ENCODE data around the gene PSMA8. TPM values are rescaled to one million over a fixed set of nuclear protein-coding genes. Genes with fewer than 3 reads are reported as not detected.
"Not testable (repeated sequence)": the region's sequence is repeated elsewhere in the genome, so short reads cannot be mapped to it uniquely, and the experiment has no call there.

The PSMA8 gene
- total RNA-seq, 1 donor from 2014 or later, result not detected

DNA sequence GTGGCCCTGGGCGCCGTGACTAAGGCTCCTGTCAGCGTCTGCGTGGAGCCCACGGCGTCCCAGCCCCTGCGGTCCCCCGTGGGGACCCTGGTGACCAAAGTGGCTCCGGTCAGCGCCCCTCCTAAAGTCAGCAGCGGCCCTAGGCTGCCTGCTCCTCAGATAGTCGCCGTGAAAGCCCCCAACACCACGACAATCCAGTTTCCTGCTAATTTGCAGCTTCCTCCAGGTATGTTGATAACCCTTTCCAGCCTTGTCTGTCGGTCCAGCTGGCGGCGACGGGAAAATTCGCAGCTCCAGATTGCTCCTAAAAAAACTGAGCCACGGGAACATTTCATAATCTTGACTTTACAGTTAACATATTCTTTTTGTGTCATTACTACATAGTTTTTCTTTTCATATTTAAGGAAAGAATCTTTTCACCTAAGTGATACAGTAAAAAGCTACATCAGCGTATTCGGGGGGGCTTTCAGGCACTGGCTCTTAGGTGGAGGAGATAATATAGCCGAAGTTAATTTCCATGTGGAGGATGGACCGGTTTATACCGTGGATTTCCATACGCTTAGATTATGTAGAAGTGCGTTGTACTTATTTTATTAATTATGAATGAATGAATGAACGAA, 93.5 kb downstream of the PSMA8 start:
- FAIRE-seq (no peak), DNase-seq (ENCODE audit: low read depth) (peak; percentile 21)
- H3K27me3 ChIP-seq (ENCODE audit: control insufficient read depth, insufficient read depth, low read length), result no peaks in the 10 kb centered on the region
- no peaks in the 10 kb centered on the region for H3K36me3 ChIP-seq (ENCODE audit: control insufficient read depth, insufficient read depth, low read length)
- TF ChIP-seq, protein P1, sequence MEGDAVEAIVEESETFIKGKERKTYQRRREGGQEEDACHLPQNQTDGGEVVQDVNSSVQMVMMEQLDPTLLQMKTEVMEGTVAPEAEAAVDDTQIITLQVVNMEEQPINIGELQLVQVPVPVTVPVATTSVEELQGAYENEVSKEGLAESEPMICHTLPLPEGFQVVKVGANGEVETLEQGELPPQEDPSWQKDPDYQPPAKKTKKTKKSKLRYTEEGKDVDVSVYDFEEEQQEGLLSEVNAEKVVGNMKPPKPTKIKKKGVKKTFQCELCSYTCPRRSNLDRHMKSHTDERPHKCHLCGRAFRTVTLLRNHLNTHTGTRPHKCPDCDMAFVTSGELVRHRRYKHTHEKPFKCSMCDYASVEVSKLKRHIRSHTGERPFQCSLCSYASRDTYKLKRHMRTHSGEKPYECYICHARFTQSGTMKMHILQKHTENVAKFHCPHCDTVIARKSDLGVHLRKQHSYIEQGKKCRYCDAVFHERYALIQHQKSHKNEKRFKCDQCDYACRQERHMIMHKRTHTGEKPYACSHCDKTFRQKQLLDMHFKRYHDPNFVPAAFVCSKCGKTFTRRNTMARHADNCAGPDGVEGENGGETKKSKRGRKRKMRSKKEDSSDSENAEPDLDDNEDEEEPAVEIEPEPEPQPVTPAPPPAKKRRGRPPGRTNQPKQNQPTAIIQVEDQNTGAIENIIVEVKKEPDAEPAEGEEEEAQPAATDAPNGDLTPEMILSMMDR (IDR thresholded peaks at IDR 0.05; ENCODE audit: insufficient read depth, low read length, severe bottlenecking), result no peak
- peak overlapping the region; percentile 96 for H3K4me3 ChIP-seq (ENCODE audit: low read depth, low read length)

- H3K27me3 ChIP-seq (ENCODE audit: control insufficient read depth, insufficient read depth, low read length), result no peaks in the 10 kb centered on the region
- TF ChIP-seq, protein P1 (IDR thresholded peaks at IDR 0.05; ENCODE audit: insufficient read depth, low read length, severe bottlenecking), result no peak
- DNase-seq (ENCODE audit: low read depth), result peak; percentile 41
- no peaks in the 10 kb centered on the region for H3K36me3 ChIP-seq (ENCODE audit: control insufficient read depth, insufficient read depth, low read length)
- no peak for FAIRE-seq
- no peak overlapping the region for H3K4me3 ChIP-seq (ENCODE audit: low read depth, low read length)
Measured at GRCh38 chr18:26228562-26229260, 95.0 kb downstream of the PSMA8 start.

DNA sequence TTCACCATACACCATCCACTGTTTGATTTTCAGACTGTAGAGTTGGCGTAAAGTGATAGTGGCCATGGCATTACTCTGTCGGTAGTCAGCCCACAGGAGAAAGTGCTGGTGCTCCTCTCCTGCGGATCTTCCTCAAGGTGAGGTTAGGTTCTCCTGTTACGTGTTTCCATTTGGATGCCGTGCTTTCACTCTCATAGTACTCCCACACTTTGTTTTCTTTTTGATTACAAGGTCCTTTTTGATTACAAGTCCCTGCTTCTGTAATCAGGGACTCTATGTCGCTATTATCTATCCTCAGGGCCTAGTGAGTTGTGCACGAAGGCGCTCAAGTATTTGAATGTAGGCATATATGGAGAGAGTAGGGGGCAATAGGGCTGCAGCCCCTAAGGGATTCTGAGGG, 96.8 kb downstream of the PSMA8 start:
- no peak for FAIRE-seq
- DNase-seq (ENCODE audit: low read depth), result no peak
- Histone ChIP-seq H3K36me3 (ENCODE audit: control insufficient read depth, insufficient read depth, low read length) (no peaks in the 10 kb centered on the region), H3K4me3 (ENCODE audit: low read depth, low read length) (no peak overlapping the region), H3K27me3 (ENCODE audit: control insufficient read depth, insufficient read depth, low read length) (no peaks in the 10 kb centered on the region)
- TF ChIP-seq, protein P1 (IDR thresholded peaks at IDR 0.05; ENCODE audit: insufficient read depth, low read length, severe bottlenecking), result no peak

GRCh38 chr18:26233208-26233607, 99.5 kb downstream of the PSMA8 start:
- Histone ChIP-seq H3K36me3 (ENCODE audit: control insufficient read depth, insufficient read depth, low read length) (no peaks in the 10 kb centered on the region), H3K27me3 (ENCODE audit: control insufficient read depth, insufficient read depth, low read length) (no peaks in the 10 kb centered on the region), H3K4me3 (ENCODE audit: low read depth, low read length) (no peak overlapping the region)
- FAIRE-seq (no peak), DNase-seq (ENCODE audit: low read depth) (peak; percentile 28)
- TF ChIP-seq, protein P1 (IDR thresholded peaks at IDR 0.05; ENCODE audit: insufficient read depth, low read length, severe bottlenecking), result no peak

DNA sequence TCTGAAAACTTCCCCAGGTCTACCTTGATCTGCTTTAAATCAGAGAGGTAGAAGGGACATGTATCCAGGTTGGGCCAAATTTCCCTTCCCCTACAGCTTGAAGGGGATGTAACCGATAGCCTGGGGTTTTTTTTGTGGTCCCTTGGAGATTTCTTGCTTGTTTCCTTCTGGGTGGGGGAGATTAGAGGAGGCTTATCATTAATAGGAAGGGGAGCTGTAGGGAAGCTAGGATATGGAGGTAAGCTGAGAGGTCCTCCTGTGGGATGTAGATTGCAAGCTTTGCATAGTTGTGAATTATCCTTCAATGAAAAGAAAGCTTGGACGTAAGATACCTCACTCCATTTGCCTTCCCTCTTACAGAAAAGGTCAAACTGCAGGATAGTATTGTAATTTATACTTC, 103.7 kb downstream of the PSMA8 start:
- DNase-seq (ENCODE audit: low read depth); FAIRE-seq; H3K4me3 ChIP-seq (ENCODE audit: low read depth, low read length); H3K27me3 ChIP-seq (ENCODE audit: control insufficient read depth, insufficient read depth, low read length); H3K36me3 ChIP-seq (ENCODE audit: control insufficient read depth, insufficient read depth, low read length): not testable (repeated sequence)

DNA sequence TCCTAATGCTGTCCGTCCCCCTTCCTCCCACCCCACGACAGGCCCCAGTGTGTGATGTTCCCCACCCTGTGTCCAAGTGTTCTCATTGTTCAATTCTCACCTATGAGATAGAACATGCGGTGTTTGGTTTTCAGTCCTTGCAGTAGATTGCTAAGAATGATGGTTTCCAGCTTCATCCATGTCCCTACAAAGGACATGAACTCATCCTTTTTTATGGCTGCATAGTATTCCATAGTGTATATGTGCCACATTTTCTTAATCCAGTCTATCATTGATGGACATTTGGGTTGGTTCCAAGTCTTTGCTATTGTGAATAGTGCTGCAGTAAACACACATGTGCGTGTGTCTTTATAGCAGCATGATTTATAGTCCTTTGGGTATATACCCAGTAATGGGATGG, 105.0 kb downstream of the PSMA8 start:
- H3K27me3 ChIP-seq (ENCODE audit: control insufficient read depth, insufficient read depth, low read length); DNase-seq (ENCODE audit: low read depth); H3K36me3 ChIP-seq (ENCODE audit: control insufficient read depth, insufficient read depth, low read length); FAIRE-seq; H3K4me3 ChIP-seq (ENCODE audit: low read depth, low read length): not testable (repeated sequence)

DNA sequence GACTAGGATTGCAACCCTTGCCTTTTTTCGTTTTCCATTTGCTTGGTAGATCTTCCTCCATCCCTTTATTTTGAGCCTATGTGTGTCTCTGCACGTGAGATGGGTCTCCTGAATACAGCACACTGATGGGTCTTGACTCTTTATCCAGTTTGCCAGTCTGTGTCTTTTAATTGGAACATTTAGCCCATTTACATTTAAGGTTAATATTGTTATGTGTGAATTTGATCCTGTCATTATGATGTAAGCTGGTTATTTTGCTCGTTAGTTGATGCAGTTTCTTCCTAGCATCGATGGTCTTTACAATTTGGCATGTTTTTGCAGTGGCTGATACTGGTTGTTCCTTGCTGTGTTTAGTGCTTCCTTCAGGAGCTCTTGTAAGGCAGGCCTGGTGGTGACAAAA, 108.7 kb downstream of the PSMA8 start:
- FAIRE-seq; H3K4me3 ChIP-seq (ENCODE audit: low read depth, low read length); H3K36me3 ChIP-seq (ENCODE audit: control insufficient read depth, insufficient read depth, low read length): not testable (repeated sequence)

More for the DNA sequence above, 108.7 kb downstream of the PSMA8 start:
- not testable (repeated sequence) for H3K27me3 ChIP-seq (ENCODE audit: control insufficient read depth, insufficient read depth, low read length); DNase-seq (ENCODE audit: low read depth)

Other genes with a start within 250 kb of the PSMA8 start
- 128 and 134 TPM in 2 replicates for gene SS18, start 43.3 kb upstream of the PSMA8 start, total RNA-seq
- 2.3 and 6.6 TPM in 2 replicates for gene TAF4B, start 92.6 kb downstream of the PSMA8 start, total RNA-seq

Measured in bronchial epithelial cell (primary cell).